ENCODE measurements around the gene ADAMTS2.

Gene ADAMTS2

DNA sequence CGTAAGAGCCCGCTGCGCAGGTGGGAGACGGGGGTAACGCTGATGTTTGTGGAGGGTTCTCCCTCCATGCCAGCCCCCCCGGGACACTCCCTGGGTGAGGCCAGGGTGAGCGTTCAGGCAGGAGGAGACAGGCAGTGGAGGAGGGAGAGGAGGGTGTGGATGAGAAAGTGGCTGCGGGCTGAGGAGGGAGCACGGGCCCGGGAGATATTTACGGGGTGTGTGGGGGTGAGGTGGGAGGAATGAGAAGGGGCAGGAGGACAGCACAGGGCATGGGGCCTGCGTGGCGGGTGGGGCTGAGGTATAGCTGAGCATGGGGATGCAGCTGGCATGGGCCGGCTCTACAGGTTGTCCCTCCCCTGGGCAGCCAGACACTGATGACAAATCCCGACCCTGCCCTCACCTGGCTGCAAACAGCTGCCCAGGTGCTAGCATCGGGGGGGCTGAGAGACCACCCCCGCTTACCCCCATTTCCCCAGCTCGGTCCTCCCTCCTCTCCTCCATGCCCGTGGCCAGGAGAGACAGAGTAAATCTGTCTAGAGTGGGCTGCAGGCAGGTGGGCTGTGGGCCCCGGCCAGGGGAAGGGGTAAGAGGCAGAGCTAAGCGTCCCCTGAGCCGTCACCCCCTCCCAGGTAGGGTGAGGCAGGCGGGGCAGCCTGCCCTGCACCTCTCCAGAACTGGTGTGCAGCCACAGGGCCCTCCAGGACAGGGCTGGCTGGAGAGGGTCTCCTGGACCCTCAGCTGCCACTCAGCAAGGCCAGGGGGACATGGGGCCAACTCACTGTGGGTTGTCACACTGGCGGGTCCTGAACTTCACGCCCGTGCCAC, 205.9 kb downstream of the ADAMTS2 start:
- no peak for DNase-seq (ENCODE audit: low read depth in 2 of 2)

GRCh38 chr5:179138568-179138925, 206.7 kb downstream of the ADAMTS2 start:
- no peak for DNase-seq (ENCODE audit: low read depth in 2 of 2)

GRCh38 chr5:179137643-179138567, 207.4 kb downstream of the ADAMTS2 start:
- DNase-seq (ENCODE audit: low read depth in 2 of 2) = no peak

- no peak for DNase-seq (ENCODE audit: low read depth in 2 of 2)
Measured at GRCh38 chr5:179137016-179137642, 208.1 kb downstream of the ADAMTS2 start.

DNA sequence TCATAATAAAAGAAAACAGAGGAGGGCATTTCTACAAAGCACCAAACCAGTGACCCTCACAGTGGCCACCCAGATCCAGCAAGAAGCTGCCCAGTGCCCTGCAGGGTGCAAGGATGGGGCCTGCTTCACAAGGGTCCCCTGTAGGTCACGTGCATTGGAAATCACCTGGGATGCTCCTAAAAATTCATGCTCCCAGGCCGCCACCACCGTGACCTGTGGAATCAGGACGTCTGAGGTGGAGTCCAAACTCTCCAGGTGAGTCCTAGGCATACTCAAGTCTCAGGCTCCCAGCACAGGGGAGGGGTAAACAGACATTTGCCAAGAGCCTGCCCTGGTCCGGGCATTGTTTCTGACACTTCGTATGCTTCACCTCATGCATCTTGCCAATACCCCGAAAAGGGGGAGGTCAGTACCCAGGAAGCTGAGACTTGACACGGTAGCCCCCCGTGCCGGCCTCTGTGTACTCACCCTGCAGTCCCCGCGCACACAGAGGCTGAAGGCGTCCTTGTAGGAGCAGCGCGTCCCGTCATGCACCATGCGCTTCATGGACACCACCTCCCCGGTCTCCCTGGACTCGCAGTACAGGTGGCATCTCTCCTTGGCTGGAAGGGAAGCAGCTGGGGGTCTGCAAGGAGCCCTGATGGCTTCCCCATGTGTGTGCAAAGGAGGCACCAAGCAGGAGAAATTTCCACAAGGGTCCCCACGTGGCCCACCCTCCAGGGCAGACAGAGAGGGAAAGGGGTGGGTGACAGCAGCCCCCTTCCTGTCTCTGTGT, 209.6 kb downstream of the ADAMTS2 start:
- DNase-seq (ENCODE audit: low read depth in 2 of 2) = no peak

- no peak for DNase-seq (ENCODE audit: low read depth in 2 of 2)
Measured at GRCh38 chr5:179135006-179135405, 210.3 kb downstream of the ADAMTS2 start.

- DNase-seq (ENCODE audit: low read depth in 2 of 2) = no peak
Measured at GRCh38 chr5:179134511-179134910, 210.8 kb downstream of the ADAMTS2 start.

GRCh38 chr5:179132586-179133355, 212.5 kb downstream of the ADAMTS2 start:
- DNase-seq (ENCODE audit: low read depth in 2 of 2) = no peak

DNA sequence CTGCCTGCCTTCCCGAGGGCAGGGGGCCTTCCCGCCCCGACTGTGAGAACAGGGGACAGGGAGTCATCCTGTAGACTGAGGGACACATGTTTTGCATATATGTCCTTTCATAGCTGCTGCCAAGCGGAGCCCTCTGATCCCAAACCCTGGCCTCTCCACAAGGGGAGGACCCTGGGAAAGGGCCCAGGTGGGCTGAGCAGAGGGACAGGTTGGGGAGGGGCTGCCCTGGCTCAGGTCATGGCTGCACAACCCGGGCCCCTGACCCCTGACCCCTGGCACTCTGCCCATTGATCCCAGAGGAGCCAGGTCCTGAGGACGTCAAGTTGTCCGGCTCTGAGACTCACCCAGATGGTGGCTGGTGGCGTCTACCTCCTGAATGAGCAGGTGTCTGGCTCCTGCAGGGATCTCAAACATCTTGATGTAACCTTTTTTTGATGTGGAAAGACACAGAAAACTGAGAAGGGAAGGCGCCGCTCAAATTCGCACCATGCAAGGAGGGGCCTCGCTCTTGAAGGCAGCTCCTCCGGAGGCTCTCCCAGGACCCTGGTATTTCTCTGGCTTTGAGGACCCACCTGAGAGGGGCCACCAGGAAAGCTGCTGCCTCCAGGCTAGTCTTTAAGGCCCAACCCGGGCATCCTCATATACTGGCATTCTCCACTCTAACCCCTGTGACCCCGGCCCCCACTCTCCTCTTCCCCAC, 213.2 kb downstream of the ADAMTS2 start:
- no peak for DNase-seq (ENCODE audit: low read depth in 2 of 2)

DNA sequence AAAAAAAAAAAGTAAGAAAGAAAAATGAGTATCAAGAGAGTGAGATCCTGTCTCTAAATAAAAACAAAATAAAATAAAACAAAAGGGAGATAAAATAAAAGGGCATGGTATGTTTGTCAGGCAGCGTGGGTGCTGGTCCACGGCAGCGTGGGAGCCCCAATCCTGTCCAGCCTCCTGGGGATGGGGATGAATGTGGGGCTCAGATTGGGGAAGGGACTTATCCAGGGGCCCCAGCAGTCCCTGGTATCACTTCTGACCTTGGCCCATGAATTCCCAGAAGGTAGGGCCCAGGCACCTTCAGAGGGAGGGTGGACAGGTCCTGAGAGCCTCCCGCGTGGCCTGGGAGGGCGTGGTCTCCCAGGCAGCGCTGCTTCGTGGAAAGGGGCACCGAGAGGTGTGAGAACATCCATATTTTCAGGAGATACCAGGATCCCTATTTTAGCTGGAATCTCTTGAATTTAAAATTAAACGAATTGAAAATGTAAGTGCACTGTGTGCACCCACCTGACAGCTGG, 213.9 kb downstream of the ADAMTS2 start:
- no peak for DNase-seq (ENCODE audit: low read depth in 2 of 2)

GRCh38 chr5:179130101-179130681, 215.1 kb downstream of the ADAMTS2 start:
- DNase-seq (ENCODE audit: low read depth in 2 of 2) = no peak

DNA sequence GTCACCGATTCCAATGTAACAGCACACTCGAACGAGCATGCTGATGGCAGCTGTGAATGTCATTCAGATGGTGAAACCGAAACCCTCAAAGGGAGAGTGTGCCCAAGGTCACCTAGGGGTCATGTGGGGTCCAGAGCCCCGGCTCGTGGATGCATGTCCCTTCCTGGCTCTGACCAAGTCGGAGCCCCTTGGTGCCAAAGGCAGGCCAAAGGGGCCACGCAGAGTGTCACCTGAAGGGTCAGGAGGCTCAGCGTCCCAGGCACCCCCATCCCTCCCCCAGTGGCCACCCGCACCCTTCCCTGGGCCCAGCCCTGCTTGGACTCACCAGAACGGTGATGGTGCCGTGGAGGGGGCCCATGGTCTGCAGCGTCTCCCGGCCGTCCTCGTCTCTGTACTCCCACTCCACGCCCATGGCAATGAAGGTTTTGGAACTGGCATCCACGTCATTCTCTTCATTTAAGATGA, 215.6 kb downstream of the ADAMTS2 start:
- no peak for DNase-seq (ENCODE audit: low read depth in 2 of 2)

DNA sequence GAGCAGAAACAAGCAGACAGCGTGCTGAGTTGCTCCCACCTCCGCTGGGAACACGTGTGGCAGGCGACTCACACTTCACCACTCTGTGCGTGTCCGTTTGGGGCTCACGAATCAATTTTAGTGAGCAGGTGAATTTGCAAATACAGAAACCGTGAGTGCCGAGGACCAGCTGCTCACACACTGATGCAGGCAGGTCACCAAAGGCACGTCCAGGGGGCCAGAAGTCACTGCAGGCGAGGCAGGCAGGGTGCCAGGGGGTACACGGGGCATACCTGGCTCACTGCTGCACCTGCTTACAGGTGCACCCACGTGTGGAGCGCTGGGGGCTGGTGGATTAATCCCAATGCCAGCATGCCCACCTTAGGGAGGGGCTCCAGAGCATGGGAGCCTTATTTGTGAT, 216.3 kb downstream of the ADAMTS2 start:
- no peak for DNase-seq (ENCODE audit: low read depth in 2 of 2)

- no peak for DNase-seq (ENCODE audit: low read depth in 2 of 2)
Measured at GRCh38 chr5:179128041-179128365, 217.3 kb downstream of the ADAMTS2 start.

- DNase-seq (ENCODE audit: low read depth in 2 of 2) = no peak
Measured at GRCh38 chr5:179127136-179128040, 217.9 kb downstream of the ADAMTS2 start.

- DNase-seq (ENCODE audit: low read depth in 2 of 2) = no peak
Measured at GRCh38 chr5:179126506-179126991, 218.7 kb downstream of the ADAMTS2 start.

GRCh38 chr5:179125789-179126505, 219.3 kb downstream of the ADAMTS2 start:
- no peak for DNase-seq (ENCODE audit: low read depth in 2 of 2)
